Fibroblast of the aortic adventitia (primary cell): ENCODE data around the gene PSTPIP1. TPM values are rescaled to one million over a fixed set of nuclear protein-coding genes. Genes with fewer than 3 reads are reported as not detected.

Experiments
- DNase-seq: peaks from one replicate; pipeline ENCODE4 v3.0.0-alpha.2; 2010; ENCODE audit warnings: low read depth
- H3K4me3 ChIP-seq: 2 replicates; pipeline ENCODE4 v1.5.1; 2011; ENCODE audit warnings: low read depth, mild to moderate bottlenecking, control low read depth, low read length, moderate library complexity
- CTCF ChIP-seq: IDR thresholded peaks from 2 replicates; pipeline ENCODE4 v1.5.1; 2011; ENCODE audit warnings: mild to moderate bottlenecking, low read length, control low read depth, inconsistent platforms; ENCODE audit not compliant: insufficient read depth
- total RNA-seq: library from RNA; depleted of rRNA; stranded (reverse); fragments of >200 nt; gene quantifications from 2 replicates; pipeline ENCODE4 v1.2.3, GENCODE V29; 2012; ENCODE audit warnings: low replicate concordance

Gene PSTPIP1
- total RNA-seq, 1 donor, result 0.18 TPM

DNA sequence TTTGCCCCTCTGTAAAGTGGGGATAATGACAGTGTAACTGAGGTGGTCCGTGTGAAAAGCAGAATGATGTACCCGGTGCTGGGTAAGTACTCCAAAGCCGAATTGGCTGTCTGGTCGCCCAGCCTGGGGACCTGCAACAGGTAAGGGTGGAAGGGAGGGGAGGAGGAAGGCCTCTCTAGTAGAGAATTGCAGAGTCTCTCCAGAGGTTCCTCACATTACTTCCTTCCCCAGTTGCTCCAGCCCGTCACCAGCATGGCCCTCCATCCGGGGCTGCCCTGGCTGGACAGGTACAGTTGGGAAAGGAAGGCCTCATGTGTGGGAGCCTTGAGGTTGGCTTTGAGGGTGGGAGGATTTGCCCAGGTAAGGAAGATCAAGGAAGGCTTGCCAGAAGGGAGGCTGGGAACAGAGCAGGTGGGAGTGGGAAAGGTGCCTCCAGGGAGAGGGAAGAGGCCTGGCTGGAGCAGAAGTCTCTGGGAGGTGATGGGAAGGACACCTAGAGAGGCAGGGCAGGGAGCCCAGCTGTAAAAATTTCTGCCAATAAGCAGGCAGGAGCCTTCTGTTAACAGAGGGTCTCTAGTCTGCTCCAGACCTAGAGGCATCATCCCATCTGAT lies 1.7 kb upstream of the PSTPIP1 start:
- no peak for TF ChIP-seq CTCF
- no peak overlapping the region for H3K4me3 ChIP-seq
- no peak for DNase-seq

- no peak overlapping the region for H3K4me3 ChIP-seq
- TF ChIP-seq CTCF, result no peak
- DNase-seq, result no peak
Observed at GRCh38 chr15:76994001-76994400, 925 bp upstream of the PSTPIP1 start.

DNA sequence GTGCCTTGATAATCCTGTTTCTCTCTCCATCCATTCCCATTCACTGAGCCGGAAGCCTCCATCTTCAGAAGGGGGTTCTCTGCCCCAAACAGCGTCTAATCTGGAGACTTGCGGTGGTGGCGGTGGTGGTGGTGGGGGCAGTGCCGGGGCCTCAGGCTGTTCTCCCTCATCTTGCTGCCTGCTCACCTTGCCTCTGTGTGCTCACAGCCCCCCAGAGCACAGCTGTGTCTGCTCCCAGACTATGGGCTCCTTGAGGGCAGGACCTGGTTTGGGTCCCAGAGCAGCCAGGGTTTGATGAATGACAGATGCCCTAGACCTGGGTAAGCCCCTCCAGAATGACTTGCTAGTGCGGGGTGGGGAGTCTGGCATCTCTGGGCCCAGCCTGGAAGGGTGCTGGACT lies 430 bp upstream of the PSTPIP1 start:
- TF ChIP-seq CTCF, result no peak
- no peak overlapping the region for H3K4me3 ChIP-seq
- no peak for DNase-seq

GRCh38 chr15:76996076-76996525 lies 1.2 kb downstream of the PSTPIP1 start:
- TF ChIP-seq CTCF, result no peak
- DNase-seq, result no peak
- no peak overlapping the region for H3K4me3 ChIP-seq

DNA sequence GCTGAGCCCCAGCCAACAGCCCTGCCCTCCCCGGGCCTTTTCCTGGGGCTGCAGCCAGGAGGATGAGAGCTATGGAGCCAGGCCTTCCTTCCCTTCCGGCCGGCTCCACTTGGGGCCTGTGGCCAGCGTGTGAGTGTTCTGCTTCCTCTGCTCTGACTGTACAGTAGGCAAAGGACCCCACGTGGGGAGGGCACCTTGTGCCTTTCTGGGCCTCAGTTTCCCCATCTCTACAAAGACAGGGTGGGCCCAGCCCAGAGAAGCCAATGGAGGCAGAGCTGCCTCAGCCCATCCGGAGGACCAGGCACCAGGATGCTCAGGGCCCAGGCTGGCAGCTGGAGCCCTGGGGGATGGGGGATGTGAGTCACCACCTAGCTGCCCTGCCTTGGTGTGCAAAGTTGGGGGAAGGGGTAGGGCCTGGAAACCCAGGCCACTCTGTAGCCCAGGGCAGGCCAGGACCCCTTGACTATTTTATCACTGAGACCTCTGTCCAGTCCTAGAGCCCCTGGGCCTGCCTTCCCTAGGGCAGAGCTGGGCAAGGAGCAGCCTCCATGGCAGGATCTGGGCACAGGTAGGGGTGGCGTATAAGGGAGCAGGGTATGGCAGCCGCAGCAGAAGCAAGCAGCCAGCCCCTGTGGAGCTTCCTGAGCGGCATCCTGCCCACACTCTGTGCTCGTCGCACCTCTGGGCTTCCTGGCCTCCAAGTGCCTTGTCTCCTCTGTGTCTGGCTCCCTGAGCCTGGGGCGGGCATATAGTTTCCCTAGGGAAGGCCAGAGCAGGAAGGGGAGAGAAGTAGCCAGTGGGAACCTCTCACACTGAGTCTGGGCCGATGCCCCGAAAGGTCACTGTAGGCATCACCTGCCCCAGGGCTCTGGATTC lies 1.8 kb downstream of the PSTPIP1 start:
- no peak overlapping the region for H3K4me3 ChIP-seq
- peak; percentile 18 for TF ChIP-seq CTCF
- DNase-seq, result peak; percentile 55

DNA sequence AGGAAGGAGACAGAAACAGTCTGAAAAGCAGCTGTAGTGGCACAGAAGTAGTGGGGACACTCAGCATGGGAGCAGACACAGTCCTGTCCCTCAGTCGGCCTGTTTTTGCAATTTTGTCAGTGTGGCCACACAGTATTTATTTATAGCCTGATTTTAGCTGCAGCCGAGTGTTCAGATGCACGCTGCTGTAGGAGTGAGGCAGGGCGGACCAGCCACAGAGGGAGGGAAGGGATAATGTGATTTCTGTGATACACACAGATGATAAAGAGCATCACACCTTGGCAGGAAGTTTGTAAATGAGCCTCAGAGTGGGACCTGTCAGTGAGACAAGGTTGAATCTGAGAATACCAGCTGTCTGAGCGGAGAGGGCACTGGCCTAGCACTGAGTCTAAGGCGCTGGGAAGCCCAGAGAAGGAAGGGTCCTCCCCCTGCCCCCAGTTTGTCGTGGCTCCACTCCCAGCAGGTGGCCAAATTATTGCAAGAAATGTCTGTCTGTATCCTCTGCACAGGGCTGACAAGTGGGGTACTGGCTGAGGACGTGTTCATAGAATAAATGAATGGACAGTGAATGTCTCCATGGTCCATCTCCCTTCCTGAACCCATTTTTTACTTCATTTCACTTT lies 3.8 kb downstream of the PSTPIP1 start:
- no peak overlapping the region for H3K4me3 ChIP-seq
- TF ChIP-seq CTCF, result no peak
- DNase-seq, result no peak
